Stimulated activated naive CD8-positive, alpha-beta T cell treated with anti-CD3 and anti-CD28 coated beads, Interleukin-15, Interleukin-2, amounts not matched to agents 100 U/mL and 50 U/mL, for 24 hours (primary cell): ENCODE measurements around the gene NTMT1.
"Not testable (repeated sequence)": the region's sequence is repeated elsewhere in the genome, so short reads cannot be mapped to it uniquely, and the experiment has no call there.

Source experiments
- ATAC-seq: fragments of 150-1000 bp; cut with Tn5 transposase; one replicate; pipeline ENCODE4 v1.10.0; 2021
- DNase-seq: peaks from one replicate; pipeline ENCODE4 v3.0.0; 2021

The NTMT1 gene

DNA sequence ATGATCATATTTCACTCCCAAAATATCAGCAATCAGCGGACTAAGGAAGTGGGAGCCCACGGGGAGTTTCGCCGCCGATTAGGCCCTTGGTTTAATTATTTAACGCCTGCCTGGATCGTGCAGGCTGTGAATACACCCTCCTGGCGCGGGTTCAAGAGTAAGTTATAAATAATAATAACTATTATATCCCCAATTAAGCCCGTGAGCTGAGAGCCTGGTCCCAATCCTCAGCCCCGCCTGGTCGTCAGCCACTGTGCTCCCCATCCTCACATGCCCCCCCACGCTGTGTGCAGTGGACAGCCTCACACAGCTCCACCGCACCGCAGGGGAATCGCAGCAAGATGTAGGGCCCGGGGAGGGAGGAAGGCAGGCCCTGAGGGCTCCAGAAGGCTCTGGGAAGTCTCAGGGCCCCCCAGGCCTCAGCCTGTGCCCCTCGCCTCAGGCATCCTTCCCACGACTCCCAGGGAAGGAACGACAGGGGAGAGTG, 28.6 kb downstream of the NTMT1 start:
- no peak for DNase-seq
- ATAC-seq, result no peak

DNA sequence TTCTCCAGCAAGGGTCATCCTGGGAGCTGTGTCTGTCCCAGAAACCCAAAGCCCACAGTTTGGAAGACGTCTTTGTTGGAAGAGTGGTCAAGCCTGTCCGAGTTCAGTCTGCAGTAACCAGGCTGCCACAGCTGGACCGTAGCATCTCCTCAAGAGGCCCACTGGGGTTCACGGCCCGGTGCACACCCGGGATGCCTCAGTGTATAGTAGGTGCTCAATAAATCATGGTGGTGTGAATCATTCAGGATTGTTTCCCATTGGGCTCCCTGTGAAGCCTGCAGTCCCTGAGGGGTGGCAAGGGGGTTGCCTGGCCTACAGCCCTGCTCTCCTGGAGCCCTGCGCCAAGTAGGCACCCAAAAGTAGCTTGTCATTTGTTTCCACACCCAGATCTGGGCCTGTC, 29.2 kb downstream of the NTMT1 start:
- ATAC-seq (no peak), DNase-seq (no peak)

DNA sequence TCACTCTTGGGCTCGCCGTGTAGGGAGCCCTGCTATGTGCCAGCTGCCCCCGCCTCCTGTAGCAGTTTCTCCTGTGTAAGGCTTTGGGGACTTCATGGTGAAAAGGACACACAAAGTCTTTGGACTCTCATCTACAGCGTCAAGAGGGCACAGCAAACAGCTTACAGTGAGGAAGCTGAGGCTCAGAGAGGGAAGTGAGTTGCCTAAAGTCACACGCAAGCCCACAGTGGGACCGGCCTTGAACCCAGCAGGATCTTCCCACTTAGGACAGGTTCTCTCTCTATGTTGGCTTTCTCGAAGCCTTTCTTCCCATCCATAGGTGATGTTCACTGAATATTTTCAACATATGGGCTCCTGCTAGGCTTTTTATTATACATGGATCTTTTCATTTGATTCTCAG, 29.7 kb downstream of the NTMT1 start:
- ATAC-seq (no peak), DNase-seq (no peak)

DNA sequence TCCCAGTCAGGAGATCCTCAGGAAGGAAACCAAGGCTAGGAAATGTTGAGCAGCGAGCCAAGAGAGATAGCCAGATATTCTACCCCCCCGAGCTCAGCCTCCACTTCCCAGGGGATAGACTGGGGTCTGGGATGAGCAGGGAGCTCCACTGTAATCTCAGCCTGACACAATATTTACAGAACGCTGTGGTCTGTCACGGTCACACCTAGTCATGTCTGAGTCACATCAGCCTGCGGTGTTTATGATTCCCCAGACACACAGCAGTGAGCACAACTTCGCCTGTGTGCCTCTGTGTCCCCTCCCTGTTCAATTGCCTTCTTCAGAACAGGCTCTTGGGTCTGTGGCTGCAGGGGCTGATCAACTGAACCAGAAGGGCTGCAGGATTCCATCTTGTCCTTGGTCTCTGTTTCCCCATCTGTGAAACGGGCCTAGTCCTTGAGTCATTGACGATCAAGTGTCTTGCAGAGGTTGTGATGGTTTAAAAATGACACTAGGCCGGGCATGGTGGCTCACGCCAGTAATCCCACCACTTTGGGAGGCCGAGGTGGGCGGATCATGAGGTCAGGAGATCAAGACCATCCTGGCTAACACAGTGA, 30.9 kb downstream of the NTMT1 start:
- ATAC-seq (no peak), DNase-seq (no peak)

DNA sequence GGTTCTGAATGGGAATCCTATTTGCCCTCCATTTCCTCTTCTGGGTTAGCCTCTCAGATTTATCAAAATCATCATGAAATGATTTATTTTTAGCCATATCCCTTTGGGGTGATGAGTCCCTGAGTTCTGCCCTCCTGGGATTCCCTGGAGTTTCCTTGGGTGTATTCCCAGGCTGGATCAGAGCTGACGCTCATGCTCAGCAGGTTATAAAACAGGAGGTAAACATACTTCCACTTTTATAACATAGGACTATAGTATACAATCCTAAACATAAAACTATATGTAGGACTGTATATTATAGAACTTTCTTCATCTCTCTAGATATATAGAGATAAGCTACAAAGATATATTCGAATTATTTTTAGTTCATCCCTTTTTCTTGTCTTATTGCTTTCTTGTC, 35.1 kb downstream of the NTMT1 start:
- ATAC-seq (no peak), DNase-seq (no peak)

DNA sequence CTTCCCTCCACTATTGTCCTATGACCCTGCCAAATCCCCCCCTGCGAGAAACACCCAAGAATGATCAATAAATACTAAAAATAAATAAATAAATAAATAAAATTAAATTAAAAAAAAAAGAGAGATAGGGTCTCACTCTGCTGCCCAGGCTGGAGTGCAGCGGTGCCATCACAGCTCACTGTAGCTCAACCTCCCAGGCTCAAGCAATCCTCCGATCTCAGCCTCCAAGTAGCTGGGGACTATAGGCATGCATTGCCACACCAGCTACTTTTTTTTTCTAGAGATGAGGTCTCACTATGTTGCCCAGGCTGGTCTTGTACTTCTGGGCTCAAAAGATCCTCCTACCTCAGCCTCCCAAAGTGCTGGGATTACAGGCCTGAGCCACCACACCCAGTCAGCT, 36.3 kb downstream of the NTMT1 start:
- ATAC-seq, result not testable (repeated sequence)

DNA sequence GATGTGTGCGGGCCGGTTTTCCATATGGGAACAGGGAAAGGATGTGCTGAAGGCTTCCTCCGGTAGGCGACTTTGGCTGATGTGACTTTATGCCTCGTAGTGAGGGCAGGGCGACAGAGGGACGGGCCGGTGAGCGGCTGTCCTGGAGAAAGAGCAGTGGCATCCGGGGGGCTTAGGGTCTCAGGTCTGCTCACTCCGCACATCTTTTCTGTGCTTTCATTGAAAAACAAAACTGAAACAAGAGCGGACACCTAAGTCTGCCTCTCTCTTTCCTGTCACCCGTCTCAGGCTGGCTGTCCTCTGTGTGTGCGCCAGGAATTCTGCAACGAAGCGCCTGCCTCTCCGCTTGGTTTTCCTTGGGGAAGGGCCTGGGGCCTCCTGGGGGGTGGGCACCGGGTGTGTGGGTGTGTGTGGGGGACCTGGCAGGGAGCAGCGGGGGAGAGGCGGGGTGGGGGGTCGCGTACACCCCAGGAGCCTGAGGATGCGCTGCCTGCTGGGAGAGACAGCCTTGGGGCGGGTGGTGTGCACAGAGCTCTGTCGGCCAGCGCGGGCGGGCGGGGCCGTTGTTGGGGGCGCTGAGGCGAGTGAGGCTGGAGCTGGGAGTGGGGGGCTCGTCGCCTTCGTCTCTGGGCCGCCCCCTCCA, 38.9 kb downstream of the NTMT1 start:
- DNase-seq (no peak), ATAC-seq (no peak)

More for the DNA sequence above, 36.3 kb downstream of the NTMT1 start:
- DNase-seq, result not testable (repeated sequence)

DNA sequence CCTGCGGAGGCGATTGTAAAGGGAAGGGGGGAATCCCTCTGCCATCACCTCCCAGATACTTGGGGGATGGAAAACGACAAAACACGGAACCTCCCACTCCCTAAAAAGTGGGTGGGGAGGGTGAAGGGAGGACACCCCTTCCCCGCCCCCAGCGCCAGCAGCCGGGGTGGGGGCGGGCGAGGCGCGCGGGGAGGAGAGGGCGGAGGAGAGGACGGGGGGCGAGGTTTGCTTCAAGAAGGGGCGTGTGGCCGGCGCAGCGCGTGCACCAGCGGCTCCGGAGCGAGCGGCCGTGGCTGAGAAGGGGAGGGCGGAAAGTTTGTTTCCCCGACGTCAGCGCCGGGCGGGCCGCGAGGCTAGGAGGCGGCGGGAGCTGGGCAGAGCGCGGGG, 39.4 kb downstream of the NTMT1 start, which contains the start of gene PRRX2:
PRRX2 (plus strand) TSS at position 259 of the 387 bp plus-strand sequence. CDS start 221 bp downstream, outside the sequence.
- ATAC-seq (peak; percentile 60), DNase-seq (peak; percentile 63)

DNA sequence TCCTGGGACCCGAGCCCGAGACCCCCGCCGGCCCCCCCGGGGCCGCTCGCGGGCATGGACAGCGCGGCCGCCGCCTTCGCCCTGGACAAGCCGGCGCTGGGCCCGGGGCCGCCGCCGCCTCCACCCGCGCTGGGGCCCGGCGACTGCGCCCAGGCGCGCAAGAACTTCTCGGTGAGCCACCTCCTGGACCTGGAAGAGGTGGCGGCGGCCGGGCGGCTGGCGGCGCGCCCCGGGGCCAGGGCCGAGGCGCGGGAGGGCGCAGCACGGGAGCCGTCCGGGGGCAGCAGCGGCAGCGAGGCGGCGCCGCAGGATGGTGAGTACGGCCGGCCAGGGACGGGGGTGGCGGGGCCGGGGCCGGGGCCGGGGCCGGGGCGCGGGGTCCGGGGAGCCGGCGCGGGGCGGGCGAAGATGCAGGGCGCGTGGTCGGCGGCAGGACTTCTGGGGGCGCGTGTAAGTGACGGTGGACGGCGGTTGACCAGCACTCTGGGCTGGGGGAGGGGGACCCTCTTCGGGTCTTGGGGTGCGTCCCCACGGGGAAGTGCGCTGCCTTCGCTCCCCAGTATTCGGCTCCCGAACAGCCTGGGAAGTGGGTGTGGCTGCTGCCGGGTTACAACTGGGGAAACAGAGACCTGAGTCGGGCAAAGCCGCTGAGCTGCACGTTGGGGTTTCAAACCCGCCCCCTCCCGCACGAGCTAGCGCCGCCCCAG, 40.0 kb downstream of the NTMT1 start:
- DNase-seq (no peak), ATAC-seq (peak; percentile 38)

DNA sequence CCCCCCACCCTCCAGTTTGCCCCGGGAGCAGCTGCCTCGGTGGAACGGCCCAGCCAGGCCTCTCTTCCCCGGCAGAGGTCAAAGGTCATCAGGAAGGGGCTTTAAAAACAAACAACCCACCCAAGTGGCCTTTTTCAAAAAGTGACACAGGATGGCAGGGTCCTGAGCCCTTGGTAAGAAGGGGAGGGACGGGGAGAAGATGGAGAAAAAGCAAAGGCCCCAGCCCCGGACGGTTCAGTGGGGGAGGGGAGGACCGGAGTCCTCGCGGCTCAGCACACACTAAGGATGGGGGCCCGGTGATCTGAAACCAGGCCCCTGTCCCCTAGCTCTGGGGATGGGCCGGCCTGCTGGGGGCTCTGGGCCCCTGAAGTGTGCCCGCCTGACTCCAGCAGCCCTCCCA, 40.6 kb downstream of the NTMT1 start:
- ATAC-seq, result no peak
- no peak for DNase-seq

DNA sequence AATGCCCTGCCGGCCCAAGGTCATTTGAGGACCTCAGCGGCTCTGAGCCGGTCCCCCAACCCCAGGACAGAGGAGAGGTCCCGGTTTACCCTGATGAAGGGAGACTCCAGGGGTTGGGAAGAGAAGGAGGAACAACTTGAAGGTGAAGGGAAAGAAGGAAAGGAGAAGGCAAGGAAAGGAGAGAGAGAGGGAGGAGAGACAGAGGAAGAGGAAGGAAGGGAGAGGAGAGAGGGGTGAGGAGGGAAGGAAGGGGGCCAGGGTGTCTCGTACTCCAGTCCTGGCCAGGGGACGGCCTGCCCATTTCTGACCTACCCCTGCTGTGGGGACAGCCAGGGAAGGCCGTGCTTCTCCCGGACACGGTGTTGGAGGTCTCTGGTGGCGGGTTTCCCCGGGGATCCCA, 41.4 kb downstream of the NTMT1 start:
- ATAC-seq, result no peak
- no peak for DNase-seq

DNA sequence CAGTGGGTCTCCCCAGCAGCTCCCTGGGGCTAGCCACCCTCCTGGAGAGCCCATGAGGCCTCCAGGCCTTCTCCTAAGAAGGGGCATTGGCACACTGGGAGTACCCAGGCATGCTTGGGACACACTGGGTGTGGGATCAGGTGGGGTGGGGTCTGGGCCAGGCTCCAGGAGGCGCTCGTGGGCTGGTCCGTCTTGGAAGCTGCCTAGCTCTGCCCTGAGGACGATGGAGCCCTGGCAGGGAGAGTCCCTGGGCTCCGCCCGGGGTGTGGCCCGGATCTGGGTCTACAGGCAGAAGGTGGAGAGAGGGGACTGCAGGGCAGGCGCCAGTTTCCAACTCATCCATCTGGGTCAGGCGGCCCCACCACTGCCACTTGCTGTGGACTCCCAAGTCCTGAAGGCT, 41.9 kb downstream of the NTMT1 start:
- ATAC-seq, result no peak

DNA sequence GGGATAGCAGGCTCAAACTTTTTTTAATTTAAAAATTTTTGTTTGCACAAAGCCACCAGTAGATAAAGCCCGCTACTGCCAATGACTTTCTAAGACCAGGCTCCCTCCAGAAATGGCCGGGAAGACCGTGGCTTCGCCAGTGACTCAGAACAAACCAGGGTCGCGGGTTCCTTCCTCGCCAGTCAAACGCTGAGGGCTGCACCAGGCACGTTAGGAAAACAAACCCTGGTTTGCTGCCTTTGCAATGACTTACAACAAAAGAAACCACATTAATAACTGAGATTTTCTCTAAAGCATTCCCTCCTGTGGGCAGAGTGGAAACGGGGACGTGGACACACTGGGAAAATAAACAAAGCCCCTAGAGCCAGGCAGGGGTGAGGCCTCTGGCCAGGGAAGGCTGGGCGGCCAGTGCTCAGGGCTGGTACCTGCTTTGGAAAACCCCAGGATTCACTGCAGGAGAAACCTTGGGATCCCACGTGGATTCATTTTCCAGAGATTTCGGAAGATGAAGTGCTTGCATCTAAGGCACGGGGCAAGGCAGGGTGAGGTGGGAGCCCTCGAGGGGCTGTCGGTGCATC, 43.3 kb downstream of the NTMT1 start:
- ATAC-seq (no peak), DNase-seq (no peak)

More for the DNA sequence above, 41.9 kb downstream of the NTMT1 start:
- no peak for DNase-seq

DNA sequence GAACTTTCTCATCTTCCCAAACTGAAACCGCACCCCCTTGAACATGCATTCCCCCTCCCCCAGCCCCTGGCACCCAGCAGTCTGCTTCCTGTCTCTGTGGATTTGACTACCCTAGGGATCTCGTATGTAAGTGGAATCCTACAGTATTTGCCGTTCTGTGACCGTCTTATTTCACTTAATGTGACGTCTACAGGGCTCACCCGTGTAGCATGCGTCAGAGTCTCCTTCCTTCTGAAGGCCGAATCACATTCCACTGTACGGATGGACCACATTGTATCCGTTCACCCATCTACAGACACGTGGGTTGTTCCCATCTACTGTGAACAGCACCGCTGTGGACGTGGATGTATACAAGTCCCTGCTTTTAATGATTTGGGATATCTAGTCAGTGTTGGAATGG, 44.0 kb downstream of the NTMT1 start:
- no peak for ATAC-seq
- no peak for DNase-seq

DNA sequence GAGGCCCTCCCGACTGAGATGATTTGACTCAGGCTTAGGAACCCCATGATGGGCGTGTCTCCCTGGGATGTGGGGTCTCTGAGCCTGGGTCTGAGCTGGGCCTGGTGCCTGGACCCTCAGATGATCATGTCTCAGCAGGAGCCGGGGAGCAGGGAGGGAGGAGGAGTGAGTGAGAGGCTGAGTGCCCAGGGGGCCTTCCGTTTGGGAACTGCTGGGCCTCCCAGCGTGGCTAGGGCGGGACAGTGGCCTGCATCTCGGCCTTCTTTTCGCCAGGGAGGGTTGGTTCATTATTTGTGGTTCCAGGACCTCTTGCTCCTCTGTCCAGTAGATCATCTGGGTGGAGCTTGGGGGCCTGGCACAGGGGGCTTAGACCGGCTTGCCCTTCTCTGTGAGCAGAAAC, 45.1 kb downstream of the NTMT1 start:
- ATAC-seq, result no peak
- DNase-seq, result no peak

DNA sequence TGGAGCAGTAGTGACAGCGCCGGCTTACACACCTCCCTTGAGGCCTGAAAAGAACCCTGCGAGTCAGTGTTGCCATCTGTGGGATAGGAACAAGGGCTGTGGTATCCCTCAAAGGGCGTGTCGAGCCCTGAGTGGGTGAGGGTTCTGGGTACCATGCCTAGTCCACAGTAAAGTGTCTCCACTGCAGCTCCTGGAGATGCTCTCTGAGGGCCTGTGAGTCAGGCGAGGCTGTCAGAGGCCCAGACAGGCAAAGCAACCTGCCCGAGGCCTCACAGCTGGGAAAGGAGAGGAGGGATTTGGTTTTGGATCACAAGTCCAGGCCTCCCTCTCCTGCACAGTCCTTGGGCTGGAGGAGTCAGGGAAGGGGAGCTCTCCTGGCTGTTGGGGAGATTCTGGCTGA, 45.6 kb downstream of the NTMT1 start:
- peak; percentile 80 for ATAC-seq
- DNase-seq, result peak; percentile 38

DNA sequence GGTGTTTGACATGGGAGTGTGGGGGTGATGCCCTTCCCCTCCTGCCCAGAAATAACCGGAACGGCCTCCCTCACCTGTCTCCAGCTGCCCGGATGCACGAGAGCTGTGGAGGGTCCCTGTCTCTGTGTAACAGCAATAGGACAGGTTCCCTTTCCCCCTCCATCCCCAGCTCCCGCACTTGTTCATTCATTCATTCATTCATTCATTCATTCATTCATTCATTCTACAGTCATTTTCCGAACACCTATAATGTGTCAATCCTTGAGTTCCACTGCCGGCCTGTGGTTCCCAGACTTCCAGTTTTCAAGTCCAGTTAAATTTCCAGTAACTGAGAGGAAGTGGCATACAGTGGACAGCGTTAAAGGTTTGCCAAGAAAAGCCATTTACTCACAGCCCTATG, 46.7 kb downstream of the NTMT1 start:
- no peak for DNase-seq
- ATAC-seq, result no peak

DNA sequence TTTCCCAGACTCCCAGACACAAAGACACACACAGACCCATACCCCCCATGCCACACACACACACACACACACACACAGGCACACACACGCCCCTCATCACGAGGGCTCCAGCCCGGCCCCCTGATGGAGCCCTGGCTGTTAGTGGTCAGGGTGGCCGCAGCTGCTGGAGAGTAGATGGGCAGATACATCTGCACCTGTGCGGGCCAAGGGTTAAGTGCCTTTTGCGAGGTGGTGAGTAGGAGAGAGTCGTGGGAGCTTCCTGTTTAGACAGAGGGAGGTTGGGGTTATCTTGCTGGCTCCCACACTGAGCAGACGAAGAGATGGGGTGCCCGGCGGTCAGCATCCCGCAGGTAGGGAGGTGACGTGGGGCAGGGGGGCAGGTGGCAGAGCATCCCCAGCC, 47.6 kb downstream of the NTMT1 start:
- ATAC-seq, result no peak
- no peak for DNase-seq

DNA sequence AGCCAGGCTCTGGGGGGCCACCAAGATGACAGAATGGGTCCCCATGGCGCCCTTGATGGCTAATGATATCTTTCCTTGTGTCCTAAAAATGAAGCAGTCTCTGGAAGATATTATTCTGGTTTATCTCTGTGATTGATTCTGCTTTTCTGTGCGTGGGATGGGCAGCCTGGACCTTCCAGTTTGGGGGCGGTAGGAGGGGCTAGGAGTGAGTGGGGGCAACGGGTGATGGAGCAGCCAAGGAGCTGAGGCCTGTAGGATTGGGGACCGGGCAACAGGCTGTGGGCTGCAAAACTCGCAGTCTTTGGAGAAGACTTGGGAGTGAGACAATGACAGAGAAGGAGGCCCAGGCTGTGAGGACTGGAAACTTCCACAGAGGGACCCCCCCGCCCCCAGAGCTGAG, 48.3 kb downstream of the NTMT1 start:
- no peak for DNase-seq
- ATAC-seq, result no peak

DNA sequence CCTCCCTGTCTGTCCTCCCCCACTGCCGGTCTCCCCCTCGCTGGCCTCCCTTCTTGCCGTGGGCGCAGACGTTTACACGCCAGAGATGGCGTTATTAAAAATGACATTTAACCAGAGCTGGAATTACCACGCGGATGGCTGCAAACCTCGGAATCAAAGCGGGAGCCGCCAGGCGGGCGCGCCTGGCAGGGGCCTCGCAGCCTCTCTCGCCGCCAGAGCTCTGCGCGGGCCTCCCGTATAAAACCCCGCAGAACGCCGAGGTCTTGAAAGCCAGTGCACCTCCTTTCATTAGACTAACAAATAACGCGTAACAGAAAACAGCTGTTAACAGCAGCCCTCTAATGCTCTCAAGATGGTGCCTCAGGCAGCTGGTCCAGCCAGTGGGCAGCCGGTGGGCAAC, 49.7 kb downstream of the NTMT1 start:
- ATAC-seq (no peak), DNase-seq (no peak)

DNA sequence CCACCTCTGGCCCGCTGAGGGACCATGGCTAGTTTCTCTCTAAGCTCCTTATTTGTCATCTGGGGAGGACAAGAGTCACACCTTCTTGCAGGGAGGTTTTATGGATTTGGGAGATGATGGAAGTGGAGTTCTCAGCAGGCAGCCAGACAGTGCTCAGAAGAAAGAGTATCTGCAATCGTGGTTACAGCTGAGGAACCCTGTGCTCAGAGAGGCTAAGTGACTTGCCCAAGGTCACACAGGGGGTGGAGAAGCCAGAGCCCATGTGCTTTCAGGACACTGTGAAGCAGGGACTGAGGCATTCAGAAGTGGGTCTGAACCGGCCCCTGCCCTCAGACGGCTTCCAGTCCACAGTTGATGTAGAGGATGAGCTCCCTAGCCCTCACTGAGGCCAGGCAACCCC, 50.3 kb downstream of the NTMT1 start:
- ATAC-seq (no peak), DNase-seq (no peak)

DNA sequence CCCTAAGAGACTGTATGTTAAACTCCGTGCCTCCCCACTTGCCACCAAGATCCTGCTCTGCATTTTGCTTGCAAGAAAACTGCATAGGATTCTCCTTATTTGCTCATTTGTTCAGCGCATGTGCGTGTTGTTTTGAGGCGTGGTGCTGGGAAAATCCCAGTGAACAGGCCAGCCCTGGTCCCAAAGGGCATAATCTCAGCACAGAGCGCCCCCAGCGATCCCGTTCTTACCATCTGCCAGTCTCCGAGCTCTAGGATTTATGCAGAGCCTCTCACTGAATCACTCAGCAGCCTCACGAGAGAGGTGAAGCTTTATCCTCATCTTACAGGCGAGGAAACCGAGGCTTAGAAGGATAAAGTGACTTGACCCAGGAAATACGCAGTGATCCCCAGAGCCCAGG, 51.0 kb downstream of the NTMT1 start:
- DNase-seq (no peak), ATAC-seq (no peak)

DNA sequence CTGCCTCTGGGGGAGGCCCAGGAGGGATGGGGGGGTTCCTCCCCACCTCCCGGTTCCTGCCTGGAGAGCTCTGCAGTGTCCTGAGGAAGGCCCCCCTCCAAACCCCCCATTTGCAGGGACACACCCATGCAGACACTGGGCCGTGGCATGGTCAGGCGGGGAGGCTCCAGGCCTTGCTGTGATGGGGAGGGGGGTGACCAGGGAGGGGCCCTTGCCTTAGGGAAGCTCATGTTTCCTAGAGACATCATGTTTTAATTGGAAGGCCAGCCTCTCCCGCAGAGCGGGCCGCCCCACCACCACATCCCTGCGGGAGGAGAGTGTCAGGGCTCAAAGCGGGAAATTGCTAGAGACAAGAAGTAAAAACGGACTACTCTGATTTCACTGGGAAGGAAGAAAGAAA, 51.5 kb downstream of the NTMT1 start:
- ATAC-seq (no peak), DNase-seq (no peak)
